Endothelial cell (in vitro differentiated cells): ENCODE data around the gene FUBP3. TPM values are rescaled to one million over a fixed set of nuclear protein-coding genes. Genes with fewer than 3 reads are reported as not detected.

ENCODE experiments used
- DNase-seq: peaks from one replicate; pipeline ENCODE4 v3.0.0; 2021; ENCODE audit warnings: low spot score
- H3K27ac Mint-ChIP-seq: one replicate; pipeline ENCODE4 v1.8.0; 2021; ENCODE audit warnings: mixed read lengths, inconsistent platforms; ENCODE audit not compliant: unreplicated experiment
- H3K27me3 Mint-ChIP-seq: one replicate; pipeline ENCODE4 v1.8.0; 2021; ENCODE audit warnings: mild to moderate bottlenecking, moderate library complexity, mixed read lengths, inconsistent platforms; ENCODE audit not compliant: unreplicated experiment
- H3K36me3 Mint-ChIP-seq: one replicate; pipeline ENCODE4 v1.8.0; 2021; ENCODE audit warnings: mild to moderate bottlenecking, low read depth, mixed read lengths, inconsistent platforms; ENCODE audit not compliant: unreplicated experiment
- H3K4me1 Mint-ChIP-seq: one replicate; pipeline ENCODE4 v1.8.0; 2021; ENCODE audit warnings: mild to moderate bottlenecking, mixed read lengths, inconsistent platforms; ENCODE audit not compliant: unreplicated experiment
- H3K4me3 Mint-ChIP-seq: one replicate; pipeline ENCODE4 v1.8.0; 2021; ENCODE audit warnings: mild to moderate bottlenecking, mixed read lengths, inconsistent platforms; ENCODE audit not compliant: unreplicated experiment
- H3K9me3 Mint-ChIP-seq: one replicate; pipeline ENCODE4 v1.8.0; 2021; ENCODE audit warnings: mixed read lengths, inconsistent platforms; ENCODE audit not compliant: unreplicated experiment
- total RNA-seq: library from RNA; stranded (reverse); fragmentation: NEBNext Ultra II Directional; extraction: Animal tissue kit (Norgen Biotek cat#: 25700); gene quantifications from one replicate; pipeline ENCODE4 v1.2.1, GENCODE V29; 2021; ENCODE audit not compliant: unreplicated experiment
- TF ChIP-seq, protein P1 (sequence below): fragments of 200-600 bp; sonication (generic); IDR thresholded peaks from one replicate; pipeline ENCODE4 v1.5.0; 2021; ENCODE audit warnings: antibody characterized with exemption; ENCODE audit not compliant: unreplicated experiment

The FUBP3 gene
- total RNA-seq, 1 donor from 2014 or later = 61.9 TPM

DNA sequence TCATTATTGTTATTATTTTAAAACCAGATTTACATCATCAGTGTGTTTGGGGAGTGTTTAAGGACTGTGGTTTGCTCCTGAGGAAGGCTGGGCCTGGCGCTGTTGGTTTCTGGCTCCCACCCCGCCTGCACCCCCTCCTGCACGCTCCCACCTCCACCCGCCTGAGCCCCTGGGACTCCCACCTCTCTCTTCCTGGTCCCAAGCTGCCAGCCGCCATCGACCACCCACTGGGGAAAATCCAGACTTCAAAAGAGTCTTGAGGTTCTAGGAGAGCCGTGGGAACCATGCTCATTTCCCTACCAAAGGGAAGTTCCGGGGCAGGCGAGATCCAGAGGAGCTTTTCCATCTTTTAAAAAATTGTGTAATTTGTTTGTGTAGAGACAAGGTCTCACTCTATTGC lies 35.0 kb upstream of the FUBP3 start:
- Mint-ChIP-seq H3K36me3 (no peaks in the 10 kb centered on the region), H3K4me3 (no peak overlapping the region), H3K9me3 (no peaks in the 10 kb centered on the region), H3K4me1 (no peaks in the 10 kb centered on the region), H3K27me3 (peaks cover 4% of the 10 kb centered on the region), H3K27ac (no peak overlapping the region)
- TF ChIP-seq, protein P1, sequence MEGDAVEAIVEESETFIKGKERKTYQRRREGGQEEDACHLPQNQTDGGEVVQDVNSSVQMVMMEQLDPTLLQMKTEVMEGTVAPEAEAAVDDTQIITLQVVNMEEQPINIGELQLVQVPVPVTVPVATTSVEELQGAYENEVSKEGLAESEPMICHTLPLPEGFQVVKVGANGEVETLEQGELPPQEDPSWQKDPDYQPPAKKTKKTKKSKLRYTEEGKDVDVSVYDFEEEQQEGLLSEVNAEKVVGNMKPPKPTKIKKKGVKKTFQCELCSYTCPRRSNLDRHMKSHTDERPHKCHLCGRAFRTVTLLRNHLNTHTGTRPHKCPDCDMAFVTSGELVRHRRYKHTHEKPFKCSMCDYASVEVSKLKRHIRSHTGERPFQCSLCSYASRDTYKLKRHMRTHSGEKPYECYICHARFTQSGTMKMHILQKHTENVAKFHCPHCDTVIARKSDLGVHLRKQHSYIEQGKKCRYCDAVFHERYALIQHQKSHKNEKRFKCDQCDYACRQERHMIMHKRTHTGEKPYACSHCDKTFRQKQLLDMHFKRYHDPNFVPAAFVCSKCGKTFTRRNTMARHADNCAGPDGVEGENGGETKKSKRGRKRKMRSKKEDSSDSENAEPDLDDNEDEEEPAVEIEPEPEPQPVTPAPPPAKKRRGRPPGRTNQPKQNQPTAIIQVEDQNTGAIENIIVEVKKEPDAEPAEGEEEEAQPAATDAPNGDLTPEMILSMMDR = no peak
- DNase-seq = no peak

DNA sequence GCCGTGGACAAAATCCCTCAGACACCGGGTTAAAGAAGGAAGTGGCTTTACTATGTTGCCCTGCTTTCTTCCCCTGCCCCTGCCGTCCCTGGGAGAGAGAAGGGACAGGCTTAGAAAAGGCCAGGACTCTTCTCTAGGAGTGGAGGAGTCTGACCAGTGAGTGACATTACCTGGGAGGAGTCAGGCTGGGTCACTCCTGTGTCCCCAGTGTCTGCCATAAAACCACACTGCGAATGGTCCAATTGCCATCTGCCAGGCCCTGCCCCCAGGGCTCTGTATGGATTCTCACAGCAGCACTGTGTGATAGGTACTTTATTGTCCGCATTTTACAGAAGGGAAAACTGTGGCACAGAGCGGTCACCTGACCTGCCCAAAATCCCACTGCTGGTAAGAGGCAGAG lies 31.3 kb upstream of the FUBP3 start:
- Mint-ChIP-seq H3K36me3 (peaks cover 2% of the 10 kb centered on the region), H3K4me3 (no peak overlapping the region), H3K9me3 (no peaks in the 10 kb centered on the region), H3K27me3 (no peaks in the 10 kb centered on the region), H3K4me1 (no peaks in the 10 kb centered on the region), H3K27ac (no peak overlapping the region)
- TF ChIP-seq, protein P1 = no peak
- DNase-seq = no peak

DNA sequence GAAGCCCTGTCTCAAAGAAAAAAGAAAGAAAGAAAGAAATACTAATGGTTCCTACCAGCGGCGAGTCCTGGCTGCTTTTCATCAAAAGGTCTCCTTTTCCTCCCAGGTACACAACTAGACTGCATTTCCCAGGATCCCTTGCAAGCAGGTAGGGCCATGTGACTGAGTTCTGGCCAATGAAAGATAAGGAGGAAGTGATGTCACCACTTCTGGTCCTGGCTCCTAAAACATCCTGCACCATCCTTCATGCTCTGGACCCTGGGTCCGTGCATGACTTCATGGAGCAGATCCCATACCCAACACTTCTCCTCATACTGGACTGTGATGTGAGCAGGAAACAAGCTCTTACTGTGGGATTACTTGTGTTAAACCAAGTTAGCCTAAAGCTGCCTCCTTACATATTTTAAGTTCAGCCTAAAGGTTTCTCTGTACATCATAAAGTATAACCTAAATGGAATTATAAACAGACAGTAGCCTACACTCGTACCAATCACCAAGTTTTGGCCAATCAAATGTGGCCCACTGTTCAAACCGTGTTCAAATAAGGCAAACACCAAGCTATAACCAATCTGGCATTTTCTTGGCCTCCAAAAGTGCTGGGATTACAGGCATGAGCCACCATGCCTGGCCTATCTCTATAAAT lies 30.2 kb upstream of the FUBP3 start:
- TF ChIP-seq, protein P1 = no peak
- DNase-seq = no peak
- no peak overlapping the region for H3K27ac Mint-ChIP-seq
- no peaks in the 10 kb centered on the region for H3K4me1 Mint-ChIP-seq
- H3K36me3 Mint-ChIP-seq = peaks cover 2% of the 10 kb centered on the region
- H3K4me3 Mint-ChIP-seq = no peak overlapping the region
- H3K9me3 Mint-ChIP-seq = no peaks in the 10 kb centered on the region
- H3K27me3 Mint-ChIP-seq = no peaks in the 10 kb centered on the region

DNA sequence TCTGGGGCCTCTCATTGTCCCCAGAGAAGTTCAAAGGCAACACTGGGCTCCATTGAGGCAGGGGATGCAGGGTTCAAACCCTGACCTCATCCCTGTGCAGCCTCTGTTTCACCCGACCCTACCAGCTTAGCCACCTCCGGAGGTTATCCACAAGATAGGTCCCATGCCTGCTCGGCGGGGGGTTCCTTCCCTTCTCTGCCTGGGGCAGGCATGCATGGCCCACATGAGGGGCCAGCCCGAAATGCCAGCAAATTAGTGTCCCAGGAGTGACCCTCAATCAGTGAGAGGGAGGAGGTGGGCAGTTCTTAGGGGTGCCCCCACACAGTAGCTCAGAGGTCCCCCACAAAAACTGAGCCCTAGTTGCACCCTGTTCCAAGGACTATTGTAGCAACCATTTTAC lies 24.8 kb upstream of the FUBP3 start:
- Mint-ChIP-seq H3K9me3 (no peaks in the 10 kb centered on the region), H3K27me3 (no peaks in the 10 kb centered on the region), H3K36me3 (peaks cover 2% of the 10 kb centered on the region), H3K27ac (no peak overlapping the region), H3K4me3 (no peak overlapping the region), H3K4me1 (no peaks in the 10 kb centered on the region)
- DNase-seq = no peak
- TF ChIP-seq, protein P1 = no peak

DNA sequence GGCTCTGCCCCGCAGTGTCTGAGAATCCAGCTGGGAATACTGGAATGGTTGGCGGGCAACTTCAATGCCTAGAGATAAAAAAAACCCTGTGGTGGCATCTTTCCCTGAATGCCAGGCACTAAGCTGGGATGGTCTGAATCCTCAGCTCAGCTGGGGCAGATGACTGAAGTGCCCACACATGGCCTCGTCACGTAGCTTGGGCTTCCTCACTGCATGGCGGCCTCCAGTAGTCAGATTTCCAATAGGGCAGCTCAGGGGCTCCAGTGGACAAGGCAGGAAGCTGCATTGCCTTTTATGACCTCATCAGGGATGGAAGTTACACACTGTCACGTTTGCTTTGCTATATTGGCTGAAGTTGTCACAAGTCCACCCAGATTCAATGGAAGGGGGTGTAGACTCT lies 24.3 kb upstream of the FUBP3 start:
- Mint-ChIP-seq H3K4me1 (no peaks in the 10 kb centered on the region), H3K27ac (no peak overlapping the region), H3K36me3 (no peaks in the 10 kb centered on the region), H3K27me3 (no peaks in the 10 kb centered on the region), H3K9me3 (no peaks in the 10 kb centered on the region), H3K4me3 (no peak overlapping the region)
- TF ChIP-seq, protein P1 = no peak
- no peak for DNase-seq
